A673 (cell line): Measurements from ENCODE around the gene DSCAML1.

Experiments
- EZH2 ChIP-seq: fragments of 200-600 bp; sonication (generic); IDR thresholded peaks from 2 replicates; pipeline ENCODE4 v1.6.1; 2017; ENCODE audit warnings: borderline replicate concordance, low read depth, mild to moderate bottlenecking, mixed read lengths, antibody characterized with exemption, low read length; ENCODE audit not compliant: poor library complexity, severe bottlenecking
- TF ChIP-seq, protein P1 (sequence below): fragments of 300-800, 200-600 bp; sonication (generic); conservative IDR thresholded peaks from 2 replicates; pipeline ENCODE4 v1.5.1; 2017; ENCODE audit warnings: low read depth, mild to moderate bottlenecking, antibody characterized with exemption, low read length, moderate library complexity, mixed read lengths

DNA sequence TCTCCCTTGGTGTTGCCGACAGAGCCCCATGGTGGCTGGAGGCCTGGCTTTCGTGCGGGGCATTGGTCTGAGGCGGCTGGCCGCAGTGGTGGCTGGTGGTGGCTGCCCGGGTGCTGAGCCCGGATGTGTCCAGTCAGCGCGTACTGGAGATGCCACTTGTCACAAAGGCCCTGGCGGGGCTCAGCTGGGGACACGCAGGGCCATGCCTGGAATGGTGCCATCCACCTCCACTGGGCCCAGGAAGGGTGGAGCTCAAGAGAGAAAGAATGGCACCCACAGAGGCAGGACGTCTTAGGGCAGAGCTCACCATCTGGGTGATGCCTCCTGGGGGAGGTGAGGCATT is 376.9 kb downstream of the DSCAML1 start:
- TF ChIP-seq, protein P1, sequence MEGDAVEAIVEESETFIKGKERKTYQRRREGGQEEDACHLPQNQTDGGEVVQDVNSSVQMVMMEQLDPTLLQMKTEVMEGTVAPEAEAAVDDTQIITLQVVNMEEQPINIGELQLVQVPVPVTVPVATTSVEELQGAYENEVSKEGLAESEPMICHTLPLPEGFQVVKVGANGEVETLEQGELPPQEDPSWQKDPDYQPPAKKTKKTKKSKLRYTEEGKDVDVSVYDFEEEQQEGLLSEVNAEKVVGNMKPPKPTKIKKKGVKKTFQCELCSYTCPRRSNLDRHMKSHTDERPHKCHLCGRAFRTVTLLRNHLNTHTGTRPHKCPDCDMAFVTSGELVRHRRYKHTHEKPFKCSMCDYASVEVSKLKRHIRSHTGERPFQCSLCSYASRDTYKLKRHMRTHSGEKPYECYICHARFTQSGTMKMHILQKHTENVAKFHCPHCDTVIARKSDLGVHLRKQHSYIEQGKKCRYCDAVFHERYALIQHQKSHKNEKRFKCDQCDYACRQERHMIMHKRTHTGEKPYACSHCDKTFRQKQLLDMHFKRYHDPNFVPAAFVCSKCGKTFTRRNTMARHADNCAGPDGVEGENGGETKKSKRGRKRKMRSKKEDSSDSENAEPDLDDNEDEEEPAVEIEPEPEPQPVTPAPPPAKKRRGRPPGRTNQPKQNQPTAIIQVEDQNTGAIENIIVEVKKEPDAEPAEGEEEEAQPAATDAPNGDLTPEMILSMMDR: no peak
- no peak for TF ChIP-seq EZH2
